ENCODE measurements around the gene RBM20. TPM values are rescaled to one million over a fixed set of nuclear protein-coding genes. Genes with fewer than 3 reads are reported as not detected.
A peak's percentile ranks its signal among the peaks of the same experiment; 100 is the strongest.

The RBM20 gene
- total and polyA plus RNA-seq, 12 donors: 0.07 to 2.3 (median 0.28) TPM; not detected in 2

GRCh38 chr10:110676016-110676415, 31.9 kb downstream of the RBM20 start:
- Histone ChIP-seq H3K36me3 (replicated peaks in 1 of 2) (no peaks in the 10 kb centered on the region), H3K4me1 (replicated peaks in 1 of 2) (peaks cover 0 to 5% of the 10 kb centered on the region in 2 donors), H3K27ac (no peak overlapping the region), H3K27me3 (no peaks in the 10 kb centered on the region), H3K9me3 (replicated peaks in 1 of 3) (no peaks in the 10 kb centered on the region), H3K4me3 (no peak overlapping the region)
- WGBS, 4 donors: 61 to 73% (median 71%) methylated on average over 6 of the region's 6 CpGs
- DNase-seq: no peak
- TF ChIP-seq POLR2A (IDR thresholded peaks at IDR 0.05) (no peak), CTCF (IDR thresholded peaks at IDR 0.05) (no peak)
- intact Hi-C loops (cut with DNase I): loop anchor here in 1 of 2 donors (10.0 kb wide), 1 partner anchor 61 kb away; no protein-coding TSS in a partner anchor

GRCh38 chr10:110679486-110680272, 35.5 kb downstream of the RBM20 start:
- no peak overlapping the region for H3K27ac ChIP-seq
- WGBS, 4 donors: 77 to 86% (median 81%) methylated on average over 9 to 13 of the region's 13 CpGs
- intact Hi-C loops (cut with DNase I): loop anchor here in 1 of 2 donors (10.0 kb wide), 1 partner anchor 65 kb away; no protein-coding TSS in a partner anchor
- H3K9me3 ChIP-seq (replicated peaks in 1 of 3): no peaks in the 10 kb centered on the region
- no peak overlapping the region for H3K4me3 ChIP-seq
- no peaks in the 10 kb centered on the region for H3K4me1 ChIP-seq (replicated peaks in 1 of 2)
- H3K36me3 ChIP-seq (replicated peaks in 1 of 2): no peaks in the 10 kb centered on the region
- no peak for DNase-seq
- H3K27me3 ChIP-seq: peaks cover under 1% of the 10 kb centered on the region
- TF ChIP-seq POLR2A (IDR thresholded peaks at IDR 0.05) (no peak), CTCF (IDR thresholded peaks at IDR 0.05) (no peak)

GRCh38 chr10:110680273-110681020, 36.3 kb downstream of the RBM20 start:
- intact Hi-C loops (cut with DNase I): no loop called here
- WGBS, 4 donors: 68 to 81% (median 70%) methylated on average over 14 to 18 of the region's 18 CpGs
- Histone ChIP-seq H3K27me3 (peaks cover 7% of the 10 kb centered on the region), H3K4me3 (no peak overlapping the region), H3K36me3 (replicated peaks in 1 of 2) (no peaks in the 10 kb centered on the region), H3K27ac (no peak overlapping the region), H3K4me1 (replicated peaks in 1 of 2) (no peaks in the 10 kb centered on the region), H3K9me3 (replicated peaks in 1 of 3) (no peaks in the 10 kb centered on the region)
- TF ChIP-seq POLR2A (IDR thresholded peaks at IDR 0.05): no peak
- TF ChIP-seq CTCF (IDR thresholded peaks at IDR 0.05): no peak
- no peak for DNase-seq

- Histone ChIP-seq H3K4me1 (replicated peaks in 1 of 2) (no peaks in the 10 kb centered on the region), H3K4me3 (no peak overlapping the region), H3K27me3 (peaks cover 8% of the 10 kb centered on the region), H3K27ac (no peak overlapping the region), H3K9me3 (replicated peaks in 1 of 3) (no peaks in the 10 kb centered on the region), H3K36me3 (replicated peaks in 1 of 2) (no peaks in the 10 kb centered on the region)
- intact Hi-C loops (cut with DNase I): no loop called here
- DNase-seq: peak in 3 of 7 donors; percentile 36 to 46 (median 40)
- 48 to 59% (median 52%) methylated on average over 7 of the region's 7 CpGs for WGBS, 4 donors
- TF ChIP-seq CTCF (IDR thresholded peaks at IDR 0.05): peak in 5 of 6 experiments; percentile 18 to 41 (median 38)
- TF ChIP-seq POLR2A (IDR thresholded peaks at IDR 0.05): no peak
These were observed 37.0 kb downstream of the RBM20 start for GRCh38 chr10:110681023-110681681.

Measured in adrenal gland (tissue), 12 donors.